Large intestine (tissue), 3 donors: ENCODE data around the gene DGUOK. TPM values are rescaled to one million over a fixed set of nuclear protein-coding genes. Genes with fewer than 3 reads are reported as not detected.

ENCODE experiments used
- DNase-seq, 2 donors: peaks; one replicate each; pipeline versions ENCODE4 v3.0.0 to v3.0.0-alpha.2; 2013
- H3K27ac ChIP-seq: one replicate; pipeline ENCODE4 v1.5.1; 2013; ENCODE audit warnings: low read length
- H3K27me3 ChIP-seq: 2 replicates; pipeline ENCODE4 v1.6.1; 2013; ENCODE audit warnings: low read length; ENCODE audit not compliant: control insufficient read depth, insufficient read depth
- H3K36me3 ChIP-seq: 2 replicates; pipeline ENCODE4 v1.6.1; 2013; ENCODE audit warnings: low read length; ENCODE audit not compliant: control insufficient read depth, insufficient read depth
- H3K4me1 ChIP-seq: one replicate; pipeline ENCODE4 v1.6.1; 2013; ENCODE audit warnings: low read length; ENCODE audit not compliant: control insufficient read depth, insufficient read depth
- H3K4me3 ChIP-seq: one replicate; pipeline ENCODE4 v1.5.1; 2013; ENCODE audit warnings: low read length
- H3K9me3 ChIP-seq: one replicate; pipeline ENCODE4 v1.6.1; 2013; ENCODE audit warnings: mild to moderate bottlenecking, low read depth, low read length, moderate library complexity; ENCODE audit not compliant: control insufficient read depth
- WGBS: methylation state at CpG from one replicate; pipeline ENCODE4 v1.1.5; 2013; ENCODE audit warnings: low lambda C conversion rate; ENCODE audit not compliant: insufficient coverage; 5-methylcytosine and 5-hydroxymethylcytosine counted together
- polyA plus RNA-seq: library from polyadenylated mRNA; unstranded; fragments of 120-200 nt; gene quantifications from one replicate; pipeline ENCODE4 v1.2.1, GENCODE V29; 2013

DGUOK gene
- polyA plus RNA-seq, 1 donor = 51.9 TPM

- Histone ChIP-seq H3K27me3 (no peaks in the 10 kb centered on the region), H3K4me3 (no peak overlapping the region), H3K27ac (no peak overlapping the region), H3K9me3 (no peaks in the 10 kb centered on the region), H3K4me1 (no peaks in the 10 kb centered on the region), H3K36me3 (peaks cover 2% of the 10 kb centered on the region)
- WGBS = no CpG with 5 or more reads among the region's 3 CpGs
- DNase-seq = no peak
Observed at GRCh38 chr2:73918856-73919255, 7.8 kb upstream of the DGUOK start.

GRCh38 chr2:73919596-73920228 lies 7.0 kb upstream of the DGUOK start:
- H3K36me3 ChIP-seq = no peaks in the 10 kb centered on the region
- no peak overlapping the region for H3K27ac ChIP-seq
- no CpG with 5 or more reads among the region's 7 CpGs for WGBS
- no peaks in the 10 kb centered on the region for H3K9me3 ChIP-seq
- no peak for DNase-seq
- H3K4me1 ChIP-seq = no peaks in the 10 kb centered on the region
- H3K4me3 ChIP-seq = no peak overlapping the region
- no peaks in the 10 kb centered on the region for H3K27me3 ChIP-seq

GRCh38 chr2:73920577-73921545 lies 5.8 kb upstream of the DGUOK start:
- Histone ChIP-seq H3K27ac (no peak overlapping the region), H3K4me1 (no peaks in the 10 kb centered on the region)
- DNase-seq = peak; percentile 24 to 30

GRCh38 chr2:73921581-73921980 lies 5.1 kb upstream of the DGUOK start:
- H3K9me3 ChIP-seq = no peaks in the 10 kb centered on the region
- no peaks in the 10 kb centered on the region for H3K4me1 ChIP-seq
- WGBS = no CpG with 5 or more reads among the region's 9 CpGs
- no peak for DNase-seq
- no peak overlapping the region for H3K27ac ChIP-seq
- no peaks in the 10 kb centered on the region for H3K36me3 ChIP-seq
- H3K4me3 ChIP-seq = no peak overlapping the region
- no peaks in the 10 kb centered on the region for H3K27me3 ChIP-seq

More at GRCh38 chr2:73920577-73921545, 5.8 kb upstream of the DGUOK start:
- Histone ChIP-seq H3K4me3 (no peak overlapping the region), H3K36me3 (no peaks in the 10 kb centered on the region), H3K27me3 (no peaks in the 10 kb centered on the region), H3K9me3 (no peaks in the 10 kb centered on the region)
- no CpG with 5 or more reads among the region's 12 CpGs for WGBS

GRCh38 chr2:73922681-73923080 lies 4.0 kb upstream of the DGUOK start:
- no peak overlapping the region for H3K27ac ChIP-seq
- DNase-seq = no peak
- H3K36me3 ChIP-seq = no peaks in the 10 kb centered on the region
- WGBS = 100% methylated on average over 1 of the region's 5 CpGs
- H3K27me3 ChIP-seq = no peaks in the 10 kb centered on the region
- no peaks in the 10 kb centered on the region for H3K4me1 ChIP-seq
- no peak overlapping the region for H3K4me3 ChIP-seq
- no peaks in the 10 kb centered on the region for H3K9me3 ChIP-seq

GRCh38 chr2:73925033-73925704 lies 1.5 kb upstream of the DGUOK start:
- Histone ChIP-seq H3K36me3 (no peaks in the 10 kb centered on the region), H3K27ac (peak overlapping the region; percentile 95), H3K4me1 (no peaks in the 10 kb centered on the region), H3K9me3 (no peaks in the 10 kb centered on the region), H3K27me3 (no peaks in the 10 kb centered on the region), H3K4me3 (no peak overlapping the region)
- DNase-seq = no peak
- WGBS = 67% methylated on average over 1 of the region's 7 CpGs

GRCh38 chr2:73925853-73926492 lies 707 bp upstream of the DGUOK start:
- Histone ChIP-seq H3K9me3 (no peaks in the 10 kb centered on the region), H3K27me3 (no peaks in the 10 kb centered on the region), H3K4me1 (no peaks in the 10 kb centered on the region), H3K27ac (peak overlapping the region; percentile 95), H3K36me3 (no peaks in the 10 kb centered on the region), H3K4me3 (peak overlapping the region; percentile 92)
- DNase-seq = peak; percentile 79 to 88
- WGBS = 57% methylated on average over 3 of the region's 13 CpGs

GRCh38 chr2:73927344-73927743 lies 664 bp downstream of the DGUOK start:
- Histone ChIP-seq H3K27me3 (no peaks in the 10 kb centered on the region), H3K4me3 (peak overlapping the region; percentile 92), H3K9me3 (no peaks in the 10 kb centered on the region), H3K27ac (peak overlapping the region; percentile 95), H3K36me3 (peaks cover 7% of the 10 kb centered on the region), H3K4me1 (no peaks in the 10 kb centered on the region)
- DNase-seq = no peak
- 33% methylated on average over 3 of the region's 6 CpGs for WGBS

- H3K4me3 ChIP-seq = no peak overlapping the region
- H3K27me3 ChIP-seq = no peaks in the 10 kb centered on the region
- no peak overlapping the region for H3K27ac ChIP-seq
- H3K9me3 ChIP-seq = no peaks in the 10 kb centered on the region
- DNase-seq = no peak
- WGBS = 100% methylated on average over 1 of the region's 2 CpGs
- peaks cover 10% of the 10 kb centered on the region for H3K36me3 ChIP-seq
- H3K4me1 ChIP-seq = no peaks in the 10 kb centered on the region
Observed at GRCh38 chr2:73928963-73929347, 2.3 kb downstream of the DGUOK start.

- Histone ChIP-seq H3K9me3 (no peaks in the 10 kb centered on the region), H3K27me3 (no peaks in the 10 kb centered on the region), H3K27ac (no peak overlapping the region), H3K4me3 (no peak overlapping the region), H3K4me1 (no peaks in the 10 kb centered on the region), H3K36me3 (peaks cover 15% of the 10 kb centered on the region)
- no CpG with 5 or more reads among the region's 2 CpGs for WGBS
- no peak for DNase-seq
Observed at GRCh38 chr2:73930386-73930785, 3.7 kb downstream of the DGUOK start.
